WTC11 (cell line): ENCODE data around the gene AK8. TPM values are rescaled to one million over a fixed set of nuclear protein-coding genes. Genes with fewer than 3 reads are reported as not detected.

Experiments
- ATAC-seq: fragments of 200-7000 bp; cut with Tn5 transposase; 2 replicates; pipeline ENCODE4 v1.10.0; 2021; ENCODE audit warnings: mild to moderate bottlenecking, moderate library complexity
- CTCF ChIA-PET: fragments of 300-600 bp; sonication (Branson Sonifier 250); formaldehyde crosslinking; loops from one replicate; lab custom pipeline; 2021; ENCODE audit warnings: antibody characterized with exemption; lab: Charles Lee
- POLR2A ChIA-PET: fragments of 350-600 bp; sonication (Branson Sonifier 250); formaldehyde crosslinking; loops from one replicate; lab custom pipeline; 2021; ENCODE audit warnings: antibody characterized with exemption; lab: Charles Lee
- DNase-seq: peaks from one replicate; pipeline ENCODE4 v3.0.0; 2021; ENCODE audit warnings: low spot score
- H3K27ac Mint-ChIP-seq: 2 replicates; pipeline ENCODE4 v1.8.0; 2021; ENCODE audit warnings: mixed read lengths
- H3K27me3 Mint-ChIP-seq: 2 replicates; pipeline ENCODE4 v1.8.0; 2021; ENCODE audit warnings: low read depth, mild to moderate bottlenecking, moderate library complexity, mixed read lengths
- H3K36me3 Mint-ChIP-seq: 2 replicates; pipeline ENCODE4 v1.8.0; 2021; ENCODE audit warnings: mixed read lengths
- H3K4me1 Mint-ChIP-seq: 2 replicates; pipeline ENCODE4 v1.8.0; 2022; ENCODE audit warnings: mixed read lengths
- H3K4me3 Mint-ChIP-seq: 2 replicates; pipeline ENCODE4 v1.8.0; 2021; ENCODE audit warnings: mild to moderate bottlenecking, moderate library complexity, mixed read lengths
- H3K9me3 Mint-ChIP-seq: 2 replicates; pipeline ENCODE4 v1.8.0; 2021; ENCODE audit warnings: mixed read lengths
- CBFB ChIP-seq: sonication (generic); formaldehyde crosslinking; IDR thresholded peaks from 2 replicates; pipeline ENCODE4 v1.8.1; 2022; ENCODE audit warnings: mild to moderate bottlenecking, low read depth, missing genetic modification reagents
- CREB1 ChIP-seq: sonication (generic); formaldehyde crosslinking; IDR thresholded peaks from 2 replicates; pipeline ENCODE4 v1.8.0; 2023; ENCODE audit warnings: mild to moderate bottlenecking, missing genetic modification reagents
- ERG ChIP-seq: fragments of 250-450 bp; sonication (Bioruptor Pico); IDR thresholded peaks from 2 replicates; pipeline ENCODE4 v1.8.0; 2021; ENCODE audit warnings: mild to moderate bottlenecking
- MLX ChIP-seq: sonication (generic); formaldehyde crosslinking; IDR thresholded peaks from 2 replicates; pipeline ENCODE4 v1.8.1; 2023; ENCODE audit warnings: mild to moderate bottlenecking, missing genetic modification reagents, moderate library complexity
- NR2C2 ChIP-seq: sonication (generic); formaldehyde crosslinking; IDR thresholded peaks from 2 replicates; pipeline ENCODE4 v1.8.0; 2022; ENCODE audit warnings: mild to moderate bottlenecking, missing genetic modification reagents
- PRDM15 ChIP-seq: sonication (generic); formaldehyde crosslinking; IDR thresholded peaks from 2 replicates; pipeline ENCODE4 v1.8.0; 2022; ENCODE audit warnings: missing genetic modification reagents
- SOX15 ChIP-seq: fragments of 250-450 bp; sonication (Bioruptor Pico); IDR thresholded peaks from 2 replicates; pipeline ENCODE4 v1.9.0; 2021; ENCODE audit warnings: mild to moderate bottlenecking
- ZNF232 ChIP-seq: sonication (generic); formaldehyde crosslinking; IDR thresholded peaks from 2 replicates; pipeline ENCODE4 v1.8.0; 2022; ENCODE audit warnings: mild to moderate bottlenecking, missing genetic modification reagents
- ZNF396 ChIP-seq: fragments of 250-450 bp; sonication (Bioruptor Pico); IDR thresholded peaks from 2 replicates; pipeline ENCODE4 v1.8.0; 2021; ENCODE audit warnings: mild to moderate bottlenecking, moderate library complexity, borderline replicate concordance
- ZNF671 ChIP-seq: fragments of 250-450 bp; sonication (Bioruptor Pico); IDR thresholded peaks from 2 replicates; pipeline ENCODE4 v1.8.0; 2021; ENCODE audit warnings: mild to moderate bottlenecking
- total RNA-seq: library from RNA; stranded (reverse); gene quantifications from 3 replicates; pipeline ENCODE4 v1.2.3, GENCODE V29; 2021
- TF ChIP-seq, protein P1 (sequence below): fragments of 200-600 bp; IDR thresholded peaks from 2 replicates; pipeline ENCODE4 v1.8.0; 2022; ENCODE audit warnings: antibody characterized with exemption
- TF ChIP-seq, protein P2 (sequence below): sonication (generic); formaldehyde crosslinking; IDR thresholded peaks from 2 replicates; pipeline ENCODE4 v1.8.1; 2023; ENCODE audit warnings: mild to moderate bottlenecking, moderate library complexity, missing genetic modification reagents

AK8 gene
- total RNA-seq, 1 experiment from 2014 or later: 0.48 TPM

DNA sequence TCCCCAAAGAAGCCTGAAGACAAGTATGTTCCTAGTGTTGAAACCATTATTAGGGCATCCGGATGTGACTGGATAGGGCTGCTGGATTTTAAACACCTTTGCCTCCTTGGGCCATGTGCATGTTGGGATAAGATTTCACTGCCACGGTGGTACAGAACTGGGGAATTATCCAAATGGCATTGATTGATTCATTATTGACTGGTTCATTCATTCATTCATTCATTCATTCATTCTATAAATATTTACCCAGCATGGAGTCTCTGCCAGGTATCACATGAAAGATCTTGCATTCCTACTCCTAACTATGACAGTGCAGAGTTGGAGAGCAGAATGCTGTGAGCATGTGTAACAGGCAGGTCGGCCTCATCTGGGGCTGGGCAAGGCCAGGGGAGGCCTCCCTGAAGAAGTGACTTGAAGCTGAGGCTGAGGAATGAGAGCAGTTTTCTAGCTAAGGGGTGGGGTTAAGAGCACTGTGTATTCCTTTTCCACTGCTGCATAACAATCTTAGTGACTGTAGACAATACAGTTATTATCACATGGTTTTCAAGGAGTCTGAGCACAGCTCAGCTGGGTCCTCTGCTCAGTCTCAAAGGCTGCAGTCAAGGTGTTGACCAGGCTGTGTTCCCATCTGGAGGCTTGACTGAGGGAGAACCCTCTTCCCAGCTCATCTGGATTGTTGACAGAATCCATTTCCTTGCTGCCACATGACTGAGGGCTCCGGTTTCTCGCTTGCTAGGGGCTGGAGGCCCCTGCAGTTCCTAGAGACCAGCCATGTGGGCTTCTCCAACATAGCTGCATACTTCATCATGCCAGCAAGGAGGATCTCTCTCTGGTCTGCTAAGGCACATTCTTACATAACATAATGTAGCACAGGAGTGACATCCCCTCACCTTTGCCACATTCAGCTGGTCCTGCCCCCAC is 35.7 kb downstream of the AK8 start:
- Mint-ChIP-seq H3K36me3 (no peaks in the 10 kb centered on the region), H3K27ac (no peak overlapping the region), H3K27me3 (no peaks in the 10 kb centered on the region), H3K4me1 (peaks cover 6% of the 10 kb centered on the region; the same call in 1 of the 2 replicates), H3K4me3 (no peak overlapping the region), H3K9me3 (no peaks in the 10 kb centered on the region)
- ATAC-seq: no peak
- ChIA-PET POLR2A (no interaction called here), CTCF (interaction anchor here (0.5 to 0.6 kb wide), 2 partner anchors 135 to 397 kb away, joined by 3 read pairs; partner anchors contain the start of gene GFI1B)
- TF ChIP-seq NR2C2 (CRISPR knock-in tag): no peak
- TF ChIP-seq, protein P1, sequence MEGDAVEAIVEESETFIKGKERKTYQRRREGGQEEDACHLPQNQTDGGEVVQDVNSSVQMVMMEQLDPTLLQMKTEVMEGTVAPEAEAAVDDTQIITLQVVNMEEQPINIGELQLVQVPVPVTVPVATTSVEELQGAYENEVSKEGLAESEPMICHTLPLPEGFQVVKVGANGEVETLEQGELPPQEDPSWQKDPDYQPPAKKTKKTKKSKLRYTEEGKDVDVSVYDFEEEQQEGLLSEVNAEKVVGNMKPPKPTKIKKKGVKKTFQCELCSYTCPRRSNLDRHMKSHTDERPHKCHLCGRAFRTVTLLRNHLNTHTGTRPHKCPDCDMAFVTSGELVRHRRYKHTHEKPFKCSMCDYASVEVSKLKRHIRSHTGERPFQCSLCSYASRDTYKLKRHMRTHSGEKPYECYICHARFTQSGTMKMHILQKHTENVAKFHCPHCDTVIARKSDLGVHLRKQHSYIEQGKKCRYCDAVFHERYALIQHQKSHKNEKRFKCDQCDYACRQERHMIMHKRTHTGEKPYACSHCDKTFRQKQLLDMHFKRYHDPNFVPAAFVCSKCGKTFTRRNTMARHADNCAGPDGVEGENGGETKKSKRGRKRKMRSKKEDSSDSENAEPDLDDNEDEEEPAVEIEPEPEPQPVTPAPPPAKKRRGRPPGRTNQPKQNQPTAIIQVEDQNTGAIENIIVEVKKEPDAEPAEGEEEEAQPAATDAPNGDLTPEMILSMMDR: no peak
- TF ChIP-seq ZNF671 (CRISPR knock-in tag): no peak
- TF ChIP-seq SOX15 (CRISPR knock-in tag): no peak
- TF ChIP-seq ERG: no peak
- TF ChIP-seq, protein P2, sequence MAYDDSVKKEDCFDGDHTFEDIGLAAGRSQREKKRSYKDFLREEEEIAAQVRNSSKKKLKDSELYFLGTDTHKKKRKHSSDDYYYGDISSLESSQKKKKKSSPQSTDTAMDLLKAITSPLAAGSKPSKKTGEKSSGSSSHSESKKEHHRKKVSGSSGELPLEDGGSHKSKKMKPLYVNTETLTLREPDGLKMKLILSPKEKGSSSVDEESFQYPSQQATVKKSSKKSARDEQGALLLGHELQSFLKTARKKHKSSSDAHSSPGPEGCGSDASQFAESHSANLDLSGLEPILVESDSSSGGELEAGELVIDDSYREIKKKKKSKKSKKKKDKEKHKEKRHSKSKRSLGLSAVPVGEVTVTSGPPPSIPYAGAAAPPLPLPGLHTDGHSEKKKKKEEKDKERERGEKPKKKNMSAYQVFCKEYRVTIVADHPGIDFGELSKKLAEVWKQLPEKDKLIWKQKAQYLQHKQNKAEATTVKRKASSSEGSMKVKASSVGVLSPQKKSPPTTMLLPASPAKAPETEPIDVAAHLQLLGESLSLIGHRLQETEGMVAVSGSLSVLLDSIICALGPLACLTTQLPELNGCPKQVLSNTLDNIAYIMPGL: no peak
- TF ChIP-seq CREB1 (CRISPR knock-in tag): no peak
- TF ChIP-seq ZNF232: no peak
- no peak for DNase-seq

DNA sequence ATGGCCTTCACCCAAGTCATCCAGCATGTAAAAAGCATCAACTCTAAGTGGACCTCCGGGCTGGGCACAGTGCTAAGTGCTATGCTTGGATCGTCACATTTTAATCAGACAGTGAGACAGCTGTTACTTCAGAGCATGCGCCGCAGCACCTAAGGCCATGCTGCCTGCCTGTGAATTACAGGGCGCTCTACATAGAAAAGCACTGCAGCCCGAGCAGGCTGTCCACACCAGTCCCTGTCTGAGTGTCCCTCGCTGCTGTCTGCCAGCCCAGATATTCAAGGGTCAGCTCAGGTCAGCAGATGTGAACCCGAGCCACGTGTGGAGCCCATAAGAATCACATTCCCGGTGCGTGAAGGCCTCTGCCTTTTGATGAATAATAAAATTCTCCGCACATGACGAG is 37.1 kb downstream of the AK8 start:
- H3K27ac Mint-ChIP-seq: no peak overlapping the region
- no peak overlapping the region for H3K4me3 Mint-ChIP-seq
- POLR2A ChIA-PET: no interaction called here
- ATAC-seq (no peak), DNase-seq (no peak)
- TF ChIP-seq CBFB (CRISPR knock-in tag) (no peak), MLX (CRISPR knock-in tag) (no peak), PRDM15 (CRISPR knock-in tag) (no peak), ZNF396 (CRISPR knock-in tag) (no peak)
- H3K9me3 Mint-ChIP-seq: no peaks in the 10 kb centered on the region
- CTCF ChIA-PET: no interaction called here
- no peaks in the 10 kb centered on the region for H3K27me3 Mint-ChIP-seq
- H3K4me1 Mint-ChIP-seq: peaks cover 6% of the 10 kb centered on the region; the same call in 1 of the 2 replicates
- no peaks in the 10 kb centered on the region for H3K36me3 Mint-ChIP-seq
